Measurements from ENCODE around the gene SUN2.

DNA sequence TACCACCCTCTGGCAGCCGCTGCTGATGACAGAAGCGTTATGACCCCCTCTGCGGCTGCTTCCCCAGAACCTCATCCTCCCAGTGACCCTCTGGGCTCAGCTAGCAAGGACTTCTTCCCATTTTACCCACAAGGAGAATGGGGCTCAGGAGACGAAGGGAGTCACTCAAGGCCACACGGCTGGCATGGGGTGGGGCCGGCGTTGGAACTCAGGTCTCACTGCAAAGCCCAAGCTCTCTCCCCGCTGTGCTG, 16.8 kb upstream of the SUN2 start:
- TF ChIP-seq, protein P1, sequence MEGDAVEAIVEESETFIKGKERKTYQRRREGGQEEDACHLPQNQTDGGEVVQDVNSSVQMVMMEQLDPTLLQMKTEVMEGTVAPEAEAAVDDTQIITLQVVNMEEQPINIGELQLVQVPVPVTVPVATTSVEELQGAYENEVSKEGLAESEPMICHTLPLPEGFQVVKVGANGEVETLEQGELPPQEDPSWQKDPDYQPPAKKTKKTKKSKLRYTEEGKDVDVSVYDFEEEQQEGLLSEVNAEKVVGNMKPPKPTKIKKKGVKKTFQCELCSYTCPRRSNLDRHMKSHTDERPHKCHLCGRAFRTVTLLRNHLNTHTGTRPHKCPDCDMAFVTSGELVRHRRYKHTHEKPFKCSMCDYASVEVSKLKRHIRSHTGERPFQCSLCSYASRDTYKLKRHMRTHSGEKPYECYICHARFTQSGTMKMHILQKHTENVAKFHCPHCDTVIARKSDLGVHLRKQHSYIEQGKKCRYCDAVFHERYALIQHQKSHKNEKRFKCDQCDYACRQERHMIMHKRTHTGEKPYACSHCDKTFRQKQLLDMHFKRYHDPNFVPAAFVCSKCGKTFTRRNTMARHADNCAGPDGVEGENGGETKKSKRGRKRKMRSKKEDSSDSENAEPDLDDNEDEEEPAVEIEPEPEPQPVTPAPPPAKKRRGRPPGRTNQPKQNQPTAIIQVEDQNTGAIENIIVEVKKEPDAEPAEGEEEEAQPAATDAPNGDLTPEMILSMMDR (IDR thresholded peaks at IDR 0.05), result no peak
- TF ChIP-seq POLR2A (IDR thresholded peaks at IDR 0.05), result no peak
